Measurements from ENCODE around the gene NEU4. TPM values are rescaled to one million over a fixed set of nuclear protein-coding genes. Genes with fewer than 3 reads are reported as not detected.
"Not testable (repeated sequence)": the region's sequence is repeated elsewhere in the genome, so short reads cannot be mapped to it uniquely, and the experiment has no call there.

NEU4 gene
- total RNA-seq, 1 donor from 2014 or later, result 1.0 TPM

DNA sequence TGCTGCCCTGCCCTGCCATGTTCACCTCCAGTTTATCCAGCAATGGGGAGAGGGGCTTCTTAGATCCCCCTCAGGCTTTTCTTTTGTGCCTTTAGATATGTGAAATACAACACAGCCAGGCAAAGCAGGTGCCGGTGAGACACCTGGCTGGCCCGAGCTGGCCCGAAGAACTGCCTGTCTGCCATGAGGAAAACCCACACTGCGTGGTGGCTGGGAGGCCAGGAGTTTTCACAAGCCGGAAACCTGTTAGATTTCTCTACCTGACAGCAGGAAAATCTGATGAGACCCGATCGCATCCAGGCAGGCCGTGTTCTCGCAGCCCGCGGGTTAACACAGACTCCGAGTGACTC lies 38.1 kb upstream of the NEU4 start:
- no peaks in the 10 kb centered on the region for H3K9me3 Mint-ChIP-seq
- intact Hi-C loops (cut with micrococcal nuclease), result no loop called here

DNA sequence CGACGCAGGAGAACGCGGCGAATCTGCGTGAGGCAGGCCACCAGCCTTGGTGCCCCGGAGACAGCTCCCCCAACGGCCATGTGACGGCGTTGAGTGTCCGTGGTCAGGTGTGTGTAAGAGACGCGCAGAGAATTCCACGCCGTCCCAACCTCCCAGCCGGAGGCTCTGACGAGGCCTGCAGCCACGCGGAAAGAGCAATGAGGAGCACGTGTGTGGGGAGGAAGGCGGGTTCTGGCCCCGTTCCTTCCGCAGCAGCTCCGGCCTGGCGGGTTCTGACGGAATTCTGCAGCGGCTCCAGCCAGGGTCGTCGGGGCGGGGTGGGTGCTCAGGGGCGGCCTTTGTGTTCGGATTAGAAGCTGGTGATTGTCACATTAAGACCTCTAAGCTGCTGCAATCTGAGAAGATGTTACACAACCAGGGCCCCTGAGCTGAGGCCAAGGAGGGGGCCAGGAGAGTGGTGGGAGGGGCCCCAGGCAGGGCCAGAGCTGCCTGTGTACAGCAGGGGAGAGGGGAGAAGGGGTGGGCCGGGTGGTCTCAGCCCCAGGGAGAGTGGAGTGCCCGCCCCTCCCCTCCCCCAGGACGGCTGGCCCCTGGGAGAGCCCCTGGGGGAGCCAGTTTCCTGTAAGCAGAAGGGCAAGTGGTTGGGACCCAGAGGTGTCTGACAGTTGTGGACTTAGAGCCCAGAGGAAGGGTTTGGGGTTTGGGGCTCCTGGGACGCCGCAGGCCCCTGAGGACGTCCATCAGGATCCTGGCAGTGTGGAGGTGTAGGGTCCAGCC lies 37.5 kb upstream of the NEU4 start:
- intact Hi-C loops (cut with micrococcal nuclease), result no loop called here
- no peak overlapping the region for H3K27ac Mint-ChIP-seq
- H3K4me3 Mint-ChIP-seq, result no peak overlapping the region
- no peaks in the 10 kb centered on the region for H3K36me3 Mint-ChIP-seq (ENCODE audit: low read depth)
- no peaks in the 10 kb centered on the region for H3K27me3 Mint-ChIP-seq
- no peak for DNase-seq
- H3K9me3 Mint-ChIP-seq, result no peaks in the 10 kb centered on the region
- H3K4me1 Mint-ChIP-seq, result peaks cover 5% of the 10 kb centered on the region

More for the DNA sequence above, 38.1 kb upstream of the NEU4 start:
- H3K27ac Mint-ChIP-seq, result no peak overlapping the region
- H3K4me1 Mint-ChIP-seq, result peaks cover 5% of the 10 kb centered on the region
- no peak for DNase-seq
- H3K4me3 Mint-ChIP-seq, result no peak overlapping the region
- H3K36me3 Mint-ChIP-seq (ENCODE audit: low read depth), result no peaks in the 10 kb centered on the region
- H3K27me3 Mint-ChIP-seq, result no peaks in the 10 kb centered on the region

DNA sequence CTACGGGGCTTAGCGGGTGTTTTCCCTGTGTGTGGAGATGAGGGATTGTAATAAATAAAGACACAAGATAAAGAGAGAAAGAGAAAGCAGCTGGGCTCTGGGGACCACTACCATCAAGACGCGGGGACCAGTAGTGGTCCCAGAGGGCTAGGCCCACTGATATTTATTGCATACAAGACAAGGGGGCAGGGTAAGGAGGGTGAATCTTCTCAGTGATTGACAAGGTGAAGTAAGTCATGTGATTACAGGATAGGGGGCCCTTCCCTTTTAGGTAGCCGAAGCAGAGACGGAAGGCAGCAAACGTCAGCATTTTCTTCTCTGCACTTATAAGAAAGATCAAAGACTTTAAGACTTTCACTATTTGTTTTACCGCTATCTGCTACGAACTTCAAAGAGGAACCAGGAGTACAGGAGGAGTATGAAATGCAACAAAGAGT lies 36.9 kb upstream of the NEU4 start:
- no peak for DNase-seq
- Mint-ChIP-seq H3K27me3 (no peaks in the 10 kb centered on the region), H3K4me3 (no peak overlapping the region), H3K36me3 (ENCODE audit: low read depth) (no peaks in the 10 kb centered on the region), H3K27ac (no peak overlapping the region), H3K9me3 (no peaks in the 10 kb centered on the region), H3K4me1 (peaks cover 5% of the 10 kb centered on the region)
- intact Hi-C loops (cut with micrococcal nuclease), result no loop called here

DNA sequence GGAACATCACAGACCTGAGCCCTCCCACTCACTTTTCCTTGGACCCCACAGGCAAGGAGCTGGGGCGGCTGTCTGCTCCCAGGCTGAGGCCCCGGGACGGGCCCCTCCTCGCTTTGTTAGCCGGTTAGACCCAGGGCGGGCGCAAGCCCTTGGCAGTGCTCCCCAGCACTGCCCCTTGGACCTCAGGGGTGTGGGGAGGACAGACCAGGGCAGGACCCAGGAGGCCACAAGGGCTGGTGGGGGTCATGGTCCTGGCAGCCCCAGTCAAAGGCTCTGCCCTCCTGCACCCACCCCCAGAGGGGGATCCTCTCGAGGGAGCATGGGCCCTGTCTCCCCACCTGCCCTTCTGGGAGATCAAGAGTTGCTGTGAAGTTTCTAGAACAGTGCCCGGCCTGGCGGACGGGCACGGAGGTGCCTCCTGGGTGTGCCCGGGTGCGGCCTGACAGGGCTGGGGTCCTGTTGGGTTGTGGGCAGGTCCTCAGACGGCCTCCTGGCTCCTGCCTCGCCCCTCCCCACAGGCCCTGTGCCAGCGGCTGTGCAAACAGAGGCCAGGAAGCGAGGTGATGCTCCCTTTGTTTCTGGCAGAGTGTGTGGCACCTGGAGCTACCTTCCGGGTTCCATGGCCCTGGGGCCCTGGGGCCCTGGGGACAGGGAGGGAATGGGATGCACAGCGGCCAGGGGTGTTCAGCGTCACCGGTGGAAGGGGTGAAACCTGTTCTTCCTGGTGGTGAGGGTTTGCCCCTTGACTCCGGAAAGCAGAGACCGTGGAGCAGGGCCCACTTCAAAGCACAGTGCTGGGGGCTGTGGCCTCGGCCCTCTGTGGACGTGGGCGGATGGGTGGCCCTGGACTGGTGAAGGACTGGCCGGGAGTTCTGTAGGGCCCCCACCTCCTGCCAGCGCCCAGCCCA lies 35.2 kb upstream of the NEU4 start:
- intact Hi-C loops (cut with micrococcal nuclease), result no loop called here
- Mint-ChIP-seq H3K27me3 (no peaks in the 10 kb centered on the region), H3K4me1 (peaks cover 10% of the 10 kb centered on the region), H3K27ac (no peak overlapping the region), H3K36me3 (ENCODE audit: low read depth) (no peaks in the 10 kb centered on the region), H3K4me3 (no peak overlapping the region), H3K9me3 (no peaks in the 10 kb centered on the region)
- DNase-seq, result no peak

DNA sequence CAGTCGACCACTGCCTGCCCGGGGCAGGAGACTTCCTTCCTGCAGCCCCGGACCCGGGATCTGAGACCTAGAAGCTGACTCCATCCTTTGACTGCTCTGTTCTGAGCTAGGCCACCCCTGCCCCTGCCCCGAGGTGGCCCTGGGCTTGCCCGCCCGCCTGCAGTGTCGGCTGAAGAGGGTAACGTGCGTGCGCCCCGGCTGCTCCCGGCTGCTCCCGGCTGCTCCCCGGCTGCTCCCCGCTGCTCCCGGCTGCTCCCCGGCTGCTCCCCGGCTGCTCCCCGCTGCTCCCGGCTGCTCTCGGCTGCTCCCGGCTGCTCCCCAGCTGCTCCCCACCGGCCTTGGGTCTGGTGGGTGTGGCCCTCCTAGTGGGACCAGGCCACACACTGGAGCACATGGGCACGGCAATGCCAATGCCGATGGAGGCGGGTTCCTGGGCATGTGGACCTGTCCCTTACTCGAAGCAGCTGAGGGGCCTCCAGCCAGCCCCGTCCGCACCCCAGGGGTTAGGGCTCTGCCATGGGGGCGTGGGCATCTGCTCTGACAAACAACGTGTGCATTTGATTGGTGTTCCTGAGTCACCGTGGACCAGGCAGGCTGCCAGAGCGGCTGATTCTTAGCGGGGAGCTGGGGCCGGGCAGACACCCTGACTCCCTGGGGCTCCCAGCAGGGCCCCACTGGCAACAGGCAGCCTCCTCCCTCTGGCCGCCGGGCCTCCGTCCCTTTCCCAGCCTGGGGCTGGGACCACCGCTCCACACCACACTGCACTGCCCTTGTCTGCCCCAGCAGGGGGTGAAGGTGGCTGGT lies 34.4 kb upstream of the NEU4 start:
- H3K4me1 Mint-ChIP-seq, result peaks cover 10% of the 10 kb centered on the region
- intact Hi-C loops (cut with micrococcal nuclease), result no loop called here
- H3K27me3 Mint-ChIP-seq, result no peaks in the 10 kb centered on the region
- H3K9me3 Mint-ChIP-seq, result no peaks in the 10 kb centered on the region
- no peak overlapping the region for H3K27ac Mint-ChIP-seq
- no peaks in the 10 kb centered on the region for H3K36me3 Mint-ChIP-seq (ENCODE audit: low read depth)
- no peak overlapping the region for H3K4me3 Mint-ChIP-seq
- DNase-seq, result no peak

DNA sequence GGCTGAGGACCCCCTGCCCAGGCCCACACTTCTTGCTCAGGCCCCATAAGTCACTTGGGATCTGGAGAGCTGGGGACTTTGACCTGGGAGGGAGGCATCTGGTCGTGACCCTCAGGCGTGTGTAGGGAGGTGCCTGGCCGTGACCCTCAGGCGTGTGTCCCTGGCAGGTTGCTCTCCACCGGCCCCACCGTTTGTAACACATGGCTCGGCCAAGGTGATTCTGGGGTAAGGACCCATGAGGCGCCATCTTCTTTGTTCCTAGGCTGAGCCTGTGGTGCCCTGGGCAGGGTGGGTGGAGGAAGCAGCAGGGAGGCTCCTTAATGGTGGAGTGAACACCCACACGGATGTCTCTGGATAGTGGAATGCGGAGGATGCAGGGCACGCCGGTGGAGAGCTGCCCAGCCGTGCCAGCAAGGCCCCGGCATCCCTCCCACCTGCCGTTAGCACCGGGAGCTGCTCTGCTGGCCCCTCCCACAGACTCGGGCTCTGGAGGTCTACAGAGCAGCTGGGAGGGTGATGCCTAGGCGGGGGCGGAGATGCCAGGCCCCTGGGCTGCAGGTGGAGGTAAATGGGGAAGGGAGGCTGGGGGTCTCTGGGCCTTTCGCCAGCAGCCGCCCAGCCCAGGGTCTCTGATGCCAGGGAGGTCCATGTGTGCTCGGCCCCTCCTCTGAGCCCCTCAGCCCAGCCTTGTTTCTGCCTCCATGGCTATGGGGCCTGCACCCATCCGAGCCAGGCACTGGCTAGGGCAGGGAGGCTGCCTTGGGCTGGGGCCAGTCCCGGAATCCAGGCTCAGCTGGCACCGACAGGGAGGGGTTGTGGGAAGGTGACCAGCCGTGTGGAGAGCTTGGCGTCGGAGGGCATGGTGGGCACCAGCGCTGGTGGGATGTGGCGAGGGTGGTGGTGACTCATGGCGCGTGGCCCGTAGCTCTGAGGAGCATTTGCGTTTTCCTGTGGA lies 33.5 kb upstream of the NEU4 start:
- Mint-ChIP-seq H3K9me3 (no peaks in the 10 kb centered on the region), H3K4me3 (no peak overlapping the region), H3K27ac (no peak overlapping the region), H3K36me3 (ENCODE audit: low read depth) (no peaks in the 10 kb centered on the region), H3K4me1 (peaks cover 10% of the 10 kb centered on the region), H3K27me3 (no peaks in the 10 kb centered on the region)
- intact Hi-C loops (cut with micrococcal nuclease), result no loop called here
- DNase-seq, result no peak

DNA sequence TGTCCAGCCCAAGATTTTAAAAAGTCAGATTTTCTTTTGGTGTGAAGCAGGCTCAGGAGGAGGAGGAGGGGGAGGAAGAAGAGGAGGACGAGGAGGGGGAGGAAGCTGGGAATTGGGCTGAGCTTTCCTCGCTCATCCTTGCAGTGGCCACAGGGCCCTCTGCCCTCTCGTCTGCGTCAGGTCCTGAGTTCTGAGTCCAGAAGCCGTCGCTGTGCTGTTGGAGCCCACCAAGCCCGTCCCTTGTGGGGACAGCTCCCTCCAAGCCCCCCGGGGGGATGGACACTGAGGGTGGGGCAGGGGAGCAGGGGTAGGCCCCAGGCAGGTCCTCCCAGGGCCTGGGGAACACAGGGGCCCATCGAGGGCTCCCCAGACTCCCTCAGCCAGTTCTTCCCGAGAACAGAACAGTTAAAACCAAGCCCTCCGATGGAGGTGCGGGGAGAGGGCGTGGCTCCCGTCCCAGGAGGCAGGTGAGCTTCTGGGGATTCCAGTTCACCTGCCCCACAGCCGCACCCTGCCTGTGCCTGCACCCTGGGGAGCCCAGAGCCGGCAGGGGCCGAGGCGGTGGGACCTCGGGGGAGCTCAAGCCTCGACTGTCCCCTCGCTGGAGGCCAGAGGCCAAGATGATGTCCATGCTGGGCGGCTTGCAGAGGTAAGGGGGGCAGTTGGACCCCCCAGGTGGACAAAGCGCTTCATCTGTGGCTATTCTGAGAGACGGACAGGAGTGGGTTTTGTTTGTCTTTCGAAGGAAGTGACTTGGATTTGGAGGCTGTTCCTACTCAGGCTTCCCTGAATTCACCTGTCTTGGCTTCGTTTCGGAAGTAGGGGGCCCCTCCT lies 32.4 kb upstream of the NEU4 start, which contains the start of gene GAL3ST2:
Gene GAL3ST2, plus strand, starts transcription at position 487 of the 834 bp plus-strand sequence. Its CDS starts 134 bp downstream, at position 621.
- peaks cover 10% of the 10 kb centered on the region for H3K4me1 Mint-ChIP-seq
- DNase-seq, result no peak
- H3K4me3 Mint-ChIP-seq, result no peak within 1 kb of the TSS
- intact Hi-C loops (cut with micrococcal nuclease), result no loop called here
- H3K9me3 Mint-ChIP-seq, result no peaks in the 10 kb centered on the region
- no peaks in the 10 kb centered on the region for H3K27me3 Mint-ChIP-seq
- H3K27ac Mint-ChIP-seq, result no peak within 1 kb of the TSS
- no peaks in the 10 kb centered on the region for H3K36me3 Mint-ChIP-seq (ENCODE audit: low read depth)

DNA sequence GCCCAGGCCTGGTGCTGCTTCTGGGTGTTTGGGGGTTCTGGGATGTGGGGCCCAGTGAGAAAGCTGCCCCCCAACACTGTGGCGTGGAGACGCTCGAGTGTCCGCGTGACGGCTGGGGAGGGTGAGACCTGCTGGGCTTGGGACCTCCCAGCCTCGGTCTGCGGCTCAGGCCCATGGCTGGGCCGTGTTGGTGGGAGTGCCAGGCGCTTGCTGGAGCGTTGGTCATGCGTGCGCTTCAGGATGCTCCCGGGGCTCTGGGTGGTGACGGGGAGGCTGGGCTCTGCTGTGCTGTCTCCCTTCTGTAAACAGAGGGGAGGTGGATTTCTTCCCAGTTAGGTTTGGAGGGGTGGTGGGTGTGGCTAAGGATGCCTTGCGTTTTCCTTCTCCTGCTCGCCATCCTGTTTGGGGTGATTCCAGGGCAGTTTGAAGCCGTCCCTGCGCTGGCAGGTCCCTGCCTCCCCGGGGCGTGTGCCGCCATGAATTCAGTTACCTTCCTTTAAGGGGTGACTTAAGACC lies 31.8 kb upstream of the NEU4 start:
- H3K36me3 Mint-ChIP-seq (ENCODE audit: low read depth), result no peaks in the 10 kb centered on the region
- peaks cover 5% of the 10 kb centered on the region for H3K4me1 Mint-ChIP-seq
- H3K4me3 Mint-ChIP-seq, result no peak overlapping the region
- no peak for DNase-seq
- intact Hi-C loops (cut with micrococcal nuclease), result no loop called here
- no peaks in the 10 kb centered on the region for H3K27me3 Mint-ChIP-seq
- H3K9me3 Mint-ChIP-seq, result no peaks in the 10 kb centered on the region
- H3K27ac Mint-ChIP-seq, result no peak overlapping the region

DNA sequence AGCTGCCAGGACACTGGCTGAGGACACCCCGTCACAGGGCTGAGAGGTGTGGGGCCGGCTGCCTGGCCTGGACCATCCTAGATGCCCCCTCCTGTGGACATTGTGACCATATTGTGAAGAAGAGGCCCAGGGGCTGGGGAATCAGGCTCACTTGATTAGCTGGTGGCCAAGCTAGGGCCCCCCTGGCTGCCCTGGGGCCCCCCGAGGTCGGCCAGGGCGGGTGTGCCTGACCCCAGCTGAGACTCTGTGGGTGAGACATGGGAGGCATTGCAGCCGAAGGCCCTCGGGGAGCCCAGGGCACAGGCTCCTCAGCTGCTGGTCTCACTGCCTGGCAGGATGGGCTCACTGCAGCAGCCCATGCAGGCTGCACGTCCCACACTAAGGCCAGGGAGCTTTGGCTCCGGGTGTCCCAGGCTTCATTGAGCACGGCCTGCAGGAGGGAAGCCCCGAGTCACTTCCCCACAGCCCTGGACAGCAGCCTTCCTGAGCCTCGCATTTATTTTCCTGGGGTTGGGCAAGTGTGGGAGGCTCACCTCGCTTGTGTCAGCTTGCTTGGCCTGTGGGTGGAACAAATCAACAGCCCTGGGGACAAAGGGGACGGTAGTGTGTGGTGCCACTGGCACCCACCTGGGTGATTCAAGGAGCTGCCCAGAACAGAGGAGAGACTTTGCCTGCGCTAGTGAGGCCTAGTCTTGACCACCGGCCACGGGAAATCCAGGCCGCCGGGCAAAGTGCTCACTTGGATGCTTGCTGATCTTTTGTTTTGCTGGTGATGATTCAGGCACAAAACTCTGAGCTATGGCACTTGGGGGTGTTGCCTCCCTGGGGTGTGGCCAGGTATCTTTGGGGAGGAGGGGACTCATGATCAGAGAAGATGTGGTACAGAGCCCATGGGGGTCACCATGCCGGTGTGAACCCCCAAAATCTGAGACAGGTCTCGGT lies 31.0 kb upstream of the NEU4 start:
- intact Hi-C loops (cut with micrococcal nuclease), result no loop called here
- no peak overlapping the region for H3K27ac Mint-ChIP-seq
- H3K27me3 Mint-ChIP-seq, result no peaks in the 10 kb centered on the region
- DNase-seq, result no peak
- H3K36me3 Mint-ChIP-seq (ENCODE audit: low read depth), result no peaks in the 10 kb centered on the region
- H3K4me3 Mint-ChIP-seq, result no peak overlapping the region
- H3K4me1 Mint-ChIP-seq, result peaks cover 4% of the 10 kb centered on the region
- H3K9me3 Mint-ChIP-seq, result no peaks in the 10 kb centered on the region

DNA sequence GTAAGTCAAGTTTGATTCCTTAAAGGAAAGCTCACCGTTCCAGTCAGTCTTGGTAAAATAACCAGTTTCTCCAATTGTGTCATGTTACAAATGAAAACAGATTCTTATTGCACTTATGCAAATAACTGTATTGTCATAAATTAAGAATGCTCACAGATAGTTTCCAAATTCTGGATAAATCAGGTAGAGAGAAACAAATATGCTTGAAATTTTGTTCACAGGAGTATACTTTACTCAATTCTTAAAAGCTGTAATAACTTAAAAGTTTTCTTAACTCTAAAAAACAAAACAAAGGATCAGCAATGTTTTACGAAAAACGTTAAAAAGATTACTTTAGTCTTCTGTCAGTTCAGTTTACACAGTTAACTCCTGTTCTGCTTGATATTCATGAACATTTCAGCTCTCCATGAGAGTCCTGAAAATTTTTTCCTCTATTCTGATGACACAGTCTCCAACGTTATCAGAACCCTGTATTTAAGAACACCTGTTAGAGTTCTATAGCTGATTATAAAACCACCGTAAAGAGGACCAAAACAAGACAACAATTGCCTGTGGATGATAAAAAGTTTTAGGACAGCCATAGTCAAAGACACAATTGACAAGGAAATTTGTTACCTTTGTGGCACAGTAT lies 27.9 kb upstream of the NEU4 start:
- H3K27me3 Mint-ChIP-seq, result no peaks in the 10 kb centered on the region
- H3K4me3 Mint-ChIP-seq, result no peak overlapping the region
- intact Hi-C loops (cut with micrococcal nuclease), result no loop called here
- no peaks in the 10 kb centered on the region for H3K36me3 Mint-ChIP-seq (ENCODE audit: low read depth)
- H3K9me3 Mint-ChIP-seq, result peaks cover 5% of the 10 kb centered on the region
- DNase-seq, result no peak
- peaks cover 4% of the 10 kb centered on the region for H3K4me1 Mint-ChIP-seq
- no peak overlapping the region for H3K27ac Mint-ChIP-seq

DNA sequence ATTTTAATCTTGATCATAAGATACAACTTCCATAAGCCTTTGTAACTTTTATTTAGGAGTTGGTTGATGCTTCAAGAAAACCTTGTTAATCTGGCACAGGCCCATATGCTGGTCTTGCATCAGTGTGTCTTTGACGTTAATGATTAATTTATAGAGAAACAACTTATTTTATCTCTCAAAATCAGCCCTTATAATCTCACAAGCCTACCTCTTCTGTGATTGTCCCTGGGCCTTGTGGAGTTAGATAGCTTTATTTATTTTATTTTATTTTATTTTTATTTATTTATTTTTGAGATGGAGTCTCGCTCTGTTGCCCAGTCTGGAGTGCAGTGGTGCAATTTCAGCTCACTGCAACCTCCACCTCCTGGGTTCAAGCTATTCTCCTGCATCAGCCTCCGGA lies 26.9 kb upstream of the NEU4 start:
- H3K4me3 Mint-ChIP-seq; intact Hi-C loops (cut with micrococcal nuclease); H3K36me3 Mint-ChIP-seq (ENCODE audit: low read depth): not testable (repeated sequence)

More for the DNA sequence above, 26.9 kb upstream of the NEU4 start:
- not testable (repeated sequence) for H3K27ac Mint-ChIP-seq, H3K9me3 Mint-ChIP-seq, H3K4me1 Mint-ChIP-seq, DNase-seq, H3K27me3 Mint-ChIP-seq

Data from activated CD4-positive, alpha-beta T cell treated with anti-CD3 and anti-CD28 coated beads, Interleukin-2, amount 10 ng/mL, durations not matched to agents 24 days and 14 days (primary cell).